OCI-LY3 (cell line): Measurements from ENCODE around the gene LRP6.

Source experiments
- EZH2phosphoT487 ChIP-seq: fragments of 200-600 bp; shearing (Covaris generic); IDR thresholded peaks from 2 replicates; pipeline ENCODE4 v1.6.1; 2018; ENCODE audit warnings: antibody characterized with exemption, mixed run types, low read depth
- TF ChIP-seq, protein P1 (sequence below): fragments of 200-600, 300-600 bp; sonication (generic); IDR thresholded peaks from 2 replicates; pipeline ENCODE4 v1.5.1; 2014; ENCODE audit warnings: antibody characterized with exemption, low read length, low read depth

DNA sequence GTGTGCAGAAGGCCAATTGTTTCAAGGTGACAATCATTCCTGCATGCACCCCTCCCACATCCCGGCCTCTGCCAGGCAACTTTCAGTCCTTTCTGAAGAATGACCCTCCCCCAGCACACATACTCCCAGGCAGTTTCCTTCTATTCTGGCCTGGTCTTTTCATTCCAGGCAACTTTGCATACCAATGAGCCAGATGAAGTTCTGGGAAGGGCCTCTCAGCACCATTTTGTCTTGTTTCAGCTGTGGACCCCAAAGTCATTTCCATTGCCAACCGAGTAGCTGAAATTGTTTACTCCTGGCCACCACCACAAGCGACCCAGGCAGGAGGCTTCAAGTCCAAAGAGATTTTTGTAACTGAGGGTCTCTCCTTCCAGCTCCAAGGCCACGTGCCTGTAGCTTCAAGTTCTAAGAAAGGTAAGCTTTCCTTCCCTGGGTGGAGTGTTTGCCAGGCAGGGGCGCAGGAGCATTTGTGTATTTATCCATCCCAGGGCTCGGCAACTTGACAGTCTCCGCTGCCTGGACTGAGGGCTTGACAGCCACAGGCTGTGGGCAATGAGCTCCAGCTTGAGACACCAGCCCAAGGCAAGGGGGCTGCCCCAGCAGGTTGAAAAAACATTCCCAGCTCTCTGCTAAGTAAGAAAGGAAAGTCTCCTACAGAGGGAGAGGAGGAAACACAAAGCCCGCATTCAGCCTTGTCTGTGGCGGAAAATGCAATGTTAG lies 179.7 kb downstream of the LRP6 start:
- TF ChIP-seq, protein P1, sequence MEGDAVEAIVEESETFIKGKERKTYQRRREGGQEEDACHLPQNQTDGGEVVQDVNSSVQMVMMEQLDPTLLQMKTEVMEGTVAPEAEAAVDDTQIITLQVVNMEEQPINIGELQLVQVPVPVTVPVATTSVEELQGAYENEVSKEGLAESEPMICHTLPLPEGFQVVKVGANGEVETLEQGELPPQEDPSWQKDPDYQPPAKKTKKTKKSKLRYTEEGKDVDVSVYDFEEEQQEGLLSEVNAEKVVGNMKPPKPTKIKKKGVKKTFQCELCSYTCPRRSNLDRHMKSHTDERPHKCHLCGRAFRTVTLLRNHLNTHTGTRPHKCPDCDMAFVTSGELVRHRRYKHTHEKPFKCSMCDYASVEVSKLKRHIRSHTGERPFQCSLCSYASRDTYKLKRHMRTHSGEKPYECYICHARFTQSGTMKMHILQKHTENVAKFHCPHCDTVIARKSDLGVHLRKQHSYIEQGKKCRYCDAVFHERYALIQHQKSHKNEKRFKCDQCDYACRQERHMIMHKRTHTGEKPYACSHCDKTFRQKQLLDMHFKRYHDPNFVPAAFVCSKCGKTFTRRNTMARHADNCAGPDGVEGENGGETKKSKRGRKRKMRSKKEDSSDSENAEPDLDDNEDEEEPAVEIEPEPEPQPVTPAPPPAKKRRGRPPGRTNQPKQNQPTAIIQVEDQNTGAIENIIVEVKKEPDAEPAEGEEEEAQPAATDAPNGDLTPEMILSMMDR: no peak
- no peak for TF ChIP-seq EZH2phosphoT487
